ENCODE data around the gene SLC38A6.

Gene SLC38A6

GRCh38 chr14:60981633-60982455, 799 bp downstream of the SLC38A6 start:
- DNase-seq, result no peak

DNA sequence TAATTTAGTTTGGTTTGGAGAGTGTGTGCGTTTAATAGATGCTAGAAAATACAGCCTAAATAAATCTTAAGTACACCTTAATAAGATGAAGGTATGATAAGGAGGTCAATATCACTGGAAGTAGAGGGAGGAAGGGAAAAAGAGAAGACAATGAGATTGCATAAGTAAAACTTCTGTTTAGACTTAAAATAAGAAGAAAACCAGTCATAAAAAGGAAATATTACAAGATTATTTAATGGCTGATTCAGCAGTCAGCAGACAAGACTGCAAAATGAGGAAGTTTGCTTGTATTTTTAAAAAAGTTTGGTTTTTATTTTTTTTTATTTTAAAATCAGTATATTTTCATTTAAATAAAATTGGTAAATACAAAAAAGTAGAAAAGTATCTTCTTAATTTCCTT, 3.2 kb downstream of the SLC38A6 start:
- DNase-seq, result no peak

- DNase-seq, result no peak
Observed at GRCh38 chr14:60986500-60986899, 5.5 kb downstream of the SLC38A6 start.

- no peak for DNase-seq
Observed at GRCh38 chr14:60989599-60989998, 8.6 kb downstream of the SLC38A6 start.

DNA sequence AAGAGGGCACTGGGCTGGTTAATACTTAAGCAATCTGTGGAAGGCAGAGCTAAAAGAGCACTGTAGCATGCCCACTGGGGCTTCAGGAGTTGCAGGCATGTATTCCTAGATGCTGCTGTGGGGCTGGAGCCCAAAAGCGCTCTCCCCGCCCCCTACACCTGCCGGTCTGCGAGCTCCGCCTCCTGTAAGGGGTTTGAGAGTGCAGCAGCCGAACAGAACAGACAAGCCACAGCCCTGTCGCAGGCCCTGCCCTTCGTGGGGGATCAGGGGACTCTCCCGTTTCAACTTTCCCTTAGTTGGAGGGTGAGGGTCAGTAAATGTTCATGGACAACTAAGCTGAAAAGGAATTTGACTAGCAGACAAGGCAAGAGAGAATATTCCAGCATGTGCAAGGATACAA, 17.6 kb downstream of the SLC38A6 start:
- DNase-seq, result no peak

GRCh38 chr14:60999536-60999935, 18.5 kb downstream of the SLC38A6 start:
- no peak for DNase-seq

GRCh38 chr14:61003571-61003970, 22.5 kb downstream of the SLC38A6 start:
- no peak for DNase-seq

GRCh38 chr14:61019537-61019936, 38.5 kb downstream of the SLC38A6 start:
- no peak for DNase-seq

DNA sequence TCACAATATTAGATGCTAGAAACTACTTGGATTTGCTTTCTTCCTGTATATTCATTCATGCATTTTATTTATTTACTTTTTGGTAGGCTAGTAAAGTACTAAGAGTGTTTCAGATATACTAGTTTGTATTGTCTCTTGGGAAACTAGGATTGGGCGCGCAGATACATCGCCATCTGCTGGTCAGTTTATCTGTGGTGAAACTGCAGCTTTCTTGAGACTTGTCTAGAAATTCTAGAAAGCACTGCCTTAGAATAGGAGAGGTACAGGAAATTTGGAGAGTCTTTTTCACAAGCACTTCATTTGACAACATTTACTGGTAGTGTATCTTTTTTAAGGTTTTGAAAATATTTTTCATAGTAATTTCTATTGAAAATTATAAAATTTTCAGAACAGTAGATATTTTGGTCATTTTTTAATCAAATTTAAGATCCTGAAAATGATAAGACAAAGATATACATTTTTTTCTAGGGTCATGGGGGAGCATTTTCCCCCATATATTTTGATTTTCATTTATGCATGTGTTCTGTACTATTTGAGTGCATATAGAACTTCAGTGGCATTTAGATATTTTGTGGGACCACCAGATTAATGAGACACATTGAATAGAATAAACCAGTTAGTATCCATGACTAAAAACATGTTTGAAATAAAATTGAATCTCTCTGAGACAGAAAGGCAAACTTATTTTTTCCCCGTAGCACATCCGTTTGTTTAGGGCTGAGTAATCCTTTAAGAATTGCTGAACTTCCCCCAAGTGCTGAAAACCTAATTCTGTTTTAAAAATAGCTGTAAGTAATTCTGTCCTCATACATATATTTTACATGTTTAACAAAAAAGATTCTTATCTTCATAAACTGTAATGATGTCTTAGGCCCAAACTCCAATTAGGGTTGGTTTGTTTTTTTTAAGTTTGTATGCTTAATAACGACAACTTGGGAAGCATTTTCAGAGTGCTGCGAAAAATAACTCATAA, 44.5 kb downstream of the SLC38A6 start:
- peak; percentile 61 to 73 for DNase-seq

DNA sequence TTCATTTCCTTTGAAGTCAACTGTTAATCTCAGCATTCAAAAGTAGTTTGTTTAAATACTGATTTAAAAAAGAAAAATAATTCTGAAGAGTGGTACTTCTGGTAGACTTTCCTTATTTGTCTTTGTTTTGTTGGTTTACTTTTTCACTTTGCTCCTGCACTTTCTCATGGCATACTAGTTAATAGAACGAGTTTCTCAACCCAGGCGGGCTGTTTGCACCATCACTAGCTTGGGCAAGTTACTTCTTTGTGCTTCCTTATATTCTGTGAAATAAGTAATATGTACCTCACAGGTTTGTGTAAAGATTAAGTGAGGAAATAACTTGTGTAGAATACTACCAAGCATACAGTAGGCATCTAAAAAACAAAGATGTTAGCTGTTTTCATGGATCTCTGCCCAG, 45.5 kb downstream of the SLC38A6 start:
- DNase-seq, result no peak

DNA sequence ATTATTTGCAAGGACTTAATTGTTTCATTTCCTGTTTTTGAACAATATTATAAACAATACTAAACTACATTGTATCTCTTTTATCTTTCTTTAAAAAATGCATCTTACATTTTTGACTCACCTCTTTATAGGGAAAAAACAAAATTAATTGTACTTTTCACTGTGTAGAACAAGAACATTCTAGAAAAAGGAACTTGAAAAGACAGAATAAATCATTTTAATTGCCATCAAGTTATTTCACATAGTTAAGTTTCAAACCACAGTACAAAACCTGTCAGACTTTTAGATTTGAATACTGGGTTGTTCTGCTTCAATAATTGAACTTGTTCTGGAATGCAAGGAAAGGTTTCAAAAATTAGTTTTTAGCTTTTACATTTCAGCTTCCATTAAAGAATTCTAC, 50.0 kb downstream of the SLC38A6 start:
- DNase-seq, result no peak

- DNase-seq, result no peak
Observed at GRCh38 chr14:61033054-61033453, 52.0 kb downstream of the SLC38A6 start.

DNA sequence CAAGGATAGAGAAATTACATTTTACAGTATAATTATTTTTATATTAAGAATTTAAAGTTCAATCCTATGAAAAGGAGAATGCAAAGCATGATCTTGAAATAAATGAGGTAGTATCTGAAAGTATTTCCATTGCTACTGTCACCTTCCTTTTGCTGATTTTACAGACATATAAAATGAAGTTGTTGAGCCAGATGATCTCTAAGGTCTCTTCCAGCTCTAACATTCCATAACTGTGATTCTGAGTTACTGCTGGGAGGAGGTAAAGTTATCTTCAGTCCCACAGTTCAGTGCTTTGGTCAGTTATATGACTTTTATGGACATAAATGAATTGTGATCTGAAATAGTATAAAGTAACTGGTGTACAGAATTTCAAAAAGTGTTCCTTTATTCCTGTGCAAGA, 52.8 kb downstream of the SLC38A6 start:
- no peak for DNase-seq

GRCh38 chr14:61034416-61035120, 53.5 kb downstream of the SLC38A6 start:
- no peak for DNase-seq

DNA sequence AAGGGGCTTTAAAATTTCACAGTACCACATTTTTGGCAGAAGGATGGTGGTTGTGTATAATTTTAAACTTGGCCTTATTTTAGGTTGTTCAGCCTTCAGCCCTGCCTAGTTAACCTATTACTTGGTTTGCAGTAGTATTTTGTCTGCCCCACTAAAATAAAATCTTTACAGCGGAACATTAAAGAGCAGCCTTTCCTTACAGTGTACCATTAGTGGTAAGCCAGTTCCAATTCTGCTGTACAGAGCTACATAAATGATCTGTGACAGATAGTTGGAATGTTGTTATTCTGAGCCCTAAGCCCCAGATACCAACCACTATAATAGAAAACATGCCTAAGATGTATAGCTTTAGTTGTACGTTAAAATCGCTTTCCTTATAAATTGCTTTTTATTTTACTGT, 56.2 kb downstream of the SLC38A6 start:
- no peak for DNase-seq

DNA sequence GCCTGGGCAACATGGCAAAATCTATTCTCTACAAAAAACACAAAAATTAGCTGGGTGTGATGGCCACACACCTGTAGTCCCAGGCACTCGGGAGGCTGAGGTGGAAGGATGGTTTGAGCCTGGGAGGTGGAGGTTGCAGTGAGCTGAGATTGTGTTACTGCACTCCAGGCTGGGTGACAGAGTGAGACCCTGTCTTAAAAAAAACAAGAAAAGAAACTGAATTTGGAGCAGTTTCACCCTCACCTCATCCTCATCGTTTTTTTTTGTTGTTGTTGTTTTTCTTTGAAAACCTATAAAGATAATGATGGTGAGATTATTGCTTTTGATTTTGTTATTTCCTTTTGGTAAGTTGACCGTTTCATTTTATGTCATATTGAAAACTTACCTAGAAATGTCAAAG, 60.7 kb downstream of the SLC38A6 start:
- no peak for DNase-seq

GRCh38 chr14:61042220-61042619, 61.2 kb downstream of the SLC38A6 start:
- peak; percentile 16 to 49 for DNase-seq

DNA sequence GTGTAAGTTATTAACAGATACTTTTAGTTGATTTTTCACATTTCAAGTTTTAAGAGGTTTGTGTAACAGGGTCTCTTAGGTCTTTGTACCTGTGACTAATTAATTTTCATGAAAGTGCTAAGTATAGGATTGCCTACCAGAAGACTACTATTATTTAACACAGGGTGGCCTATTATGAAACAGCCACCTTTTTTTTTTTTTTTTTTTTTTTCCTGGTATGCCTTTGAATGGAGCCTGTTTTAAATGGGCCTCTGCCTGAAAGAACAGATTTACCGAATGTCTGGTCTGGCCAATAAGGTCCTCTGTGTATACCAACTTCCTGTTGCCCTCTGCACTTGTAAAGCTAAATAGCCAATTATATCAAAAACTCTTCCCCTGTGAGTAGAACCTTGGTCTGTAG, 62.5 kb downstream of the SLC38A6 start:
- DNase-seq, result no peak

GRCh38 chr14:61047021-61047420, 66.0 kb downstream of the SLC38A6 start:
- no peak for DNase-seq

- DNase-seq, result no peak
Observed at GRCh38 chr14:61048640-61049039, 67.6 kb downstream of the SLC38A6 start.

GRCh38 chr14:61050417-61050816, 69.4 kb downstream of the SLC38A6 start:
- DNase-seq, result no peak

GRCh38 chr14:61051051-61051450, 70.0 kb downstream of the SLC38A6 start:
- no peak for DNase-seq

GRCh38 chr14:61051621-61052020, 70.6 kb downstream of the SLC38A6 start:
- no peak for DNase-seq

All from NCI-H2081 (cell line).